OCI-LY1 (cell line): ENCODE results near the gene PKD2L2.

ENCODE experiments used
- CTCF ChIP-seq: fragments of 200-600 bp; sonication (generic), shearing (Covaris generic); IDR thresholded peaks from 2 replicates; pipeline ENCODE4 v1.5.1; 2017; ENCODE audit warnings: mild to moderate bottlenecking, antibody characterized with exemption, low read length, moderate library complexity, mixed read lengths
- EZH2 ChIP-seq: fragments of 200-600 bp; sonication (generic), shearing (Covaris generic); IDR thresholded peaks from 2 replicates; pipeline ENCODE4 v1.8.0; 2017; ENCODE audit warnings: borderline replicate concordance, mixed run types, mild to moderate bottlenecking, antibody characterized with exemption, low read length, moderate library complexity, mixed read lengths

DNA sequence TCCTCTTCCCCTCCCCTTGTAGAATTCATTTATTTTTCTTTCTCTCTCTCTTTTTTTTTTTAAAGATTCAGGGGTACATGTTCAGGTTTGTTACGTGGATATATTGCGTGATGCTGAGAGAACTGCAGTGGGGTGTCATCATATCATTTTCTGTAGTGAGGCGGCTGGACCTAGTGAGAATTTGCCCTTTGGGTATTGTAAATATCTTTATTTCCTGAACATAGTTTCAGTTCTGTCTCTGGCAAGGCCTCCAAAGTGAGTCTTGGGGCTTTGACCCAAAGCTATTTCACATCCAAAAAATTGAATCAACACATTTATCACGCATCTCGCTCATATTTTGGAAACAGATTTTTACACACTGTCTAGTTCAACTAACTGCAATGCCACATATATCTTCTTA is 47.0 kb upstream of the PKD2L2 start:
- TF ChIP-seq CTCF: no peak
- TF ChIP-seq EZH2: no peak
